KG1 (cell line): ENCODE data around the gene PRICKLE1.

ENCODE experiments used
- DNase-seq: peaks from one replicate; lab custom pipeline; 2025; lab: John Stamatoyannopoulos, UW

PRICKLE1 gene

DNA sequence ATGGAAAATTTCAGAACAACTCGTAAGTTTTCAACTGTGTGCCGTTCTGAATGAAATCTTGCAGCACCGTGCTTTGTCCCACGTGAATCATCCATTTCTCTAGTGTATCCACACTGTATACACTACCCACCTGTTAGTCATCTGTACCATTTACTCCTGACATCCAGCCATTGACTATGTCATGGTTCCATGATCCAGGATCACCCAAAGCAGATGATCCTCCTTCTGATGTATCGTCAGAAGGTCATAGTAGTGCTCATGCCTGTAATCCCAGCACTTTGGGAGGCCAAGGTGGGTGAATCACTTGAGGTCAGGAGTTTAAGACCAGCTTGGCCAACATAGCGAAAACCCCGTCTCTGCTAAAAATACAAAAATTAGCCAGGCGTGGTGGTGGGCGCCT is 140.7 kb downstream of the PRICKLE1 start:
- no peak for DNase-seq

DNA sequence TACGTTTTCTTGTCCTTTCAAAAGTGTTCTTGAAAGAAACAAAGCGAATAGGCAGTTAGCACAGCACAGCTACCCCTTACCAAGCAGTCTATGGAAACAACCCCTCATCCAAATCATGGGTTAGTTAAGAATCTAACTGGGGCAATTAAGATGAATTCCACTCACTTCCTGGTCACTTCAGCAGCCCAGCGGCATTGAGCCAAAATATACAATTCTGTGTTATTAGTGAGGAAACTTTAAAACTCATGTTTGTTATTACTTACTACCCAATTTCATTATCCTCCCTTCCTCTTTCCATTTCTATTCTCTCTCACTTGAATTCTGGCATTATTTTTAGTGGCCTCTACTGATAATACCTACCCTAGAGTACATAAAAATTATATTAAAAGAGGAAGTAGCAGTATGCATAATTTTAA is 142.2 kb downstream of the PRICKLE1 start:
- DNase-seq = no peak

DNA sequence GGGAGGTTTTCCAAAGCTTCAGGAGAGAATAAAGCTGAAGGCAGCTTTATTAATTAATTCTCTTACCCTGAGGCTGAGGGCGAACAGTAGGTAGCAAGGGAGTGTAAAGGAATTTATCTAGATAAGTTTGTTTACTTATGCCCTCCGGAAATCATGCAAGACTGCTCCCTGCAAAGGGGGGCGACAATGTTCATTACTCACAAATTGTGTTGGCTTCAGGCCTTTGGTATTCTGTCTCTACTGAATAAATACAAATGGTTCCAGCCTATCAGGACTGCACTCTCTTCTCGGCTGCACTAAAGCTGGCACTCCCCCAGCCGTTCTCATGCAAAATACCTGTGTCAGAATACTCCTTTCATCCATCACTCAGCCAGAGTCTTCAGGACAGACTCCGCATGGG is 142.8 kb downstream of the PRICKLE1 start:
- DNase-seq = no peak

DNA sequence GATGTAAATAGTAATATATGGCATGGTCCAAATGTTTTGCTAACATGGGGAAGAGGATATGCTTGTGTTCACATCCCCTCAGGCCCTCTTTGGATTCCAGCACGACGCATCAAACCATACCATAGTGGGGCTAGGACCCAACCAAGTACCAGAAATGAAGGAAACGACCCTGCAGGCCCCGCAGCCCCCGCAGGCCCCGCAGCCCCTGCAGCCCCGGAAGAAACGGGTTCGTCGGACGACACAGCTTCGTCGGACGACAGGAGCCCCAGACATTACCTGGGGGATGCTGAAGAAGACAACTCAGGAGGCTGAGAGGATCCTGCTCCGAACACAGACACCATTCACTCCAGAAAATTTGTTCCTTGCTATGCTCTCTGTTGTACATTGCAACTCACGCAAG is 143.7 kb downstream of the PRICKLE1 start:
- no peak for DNase-seq

DNA sequence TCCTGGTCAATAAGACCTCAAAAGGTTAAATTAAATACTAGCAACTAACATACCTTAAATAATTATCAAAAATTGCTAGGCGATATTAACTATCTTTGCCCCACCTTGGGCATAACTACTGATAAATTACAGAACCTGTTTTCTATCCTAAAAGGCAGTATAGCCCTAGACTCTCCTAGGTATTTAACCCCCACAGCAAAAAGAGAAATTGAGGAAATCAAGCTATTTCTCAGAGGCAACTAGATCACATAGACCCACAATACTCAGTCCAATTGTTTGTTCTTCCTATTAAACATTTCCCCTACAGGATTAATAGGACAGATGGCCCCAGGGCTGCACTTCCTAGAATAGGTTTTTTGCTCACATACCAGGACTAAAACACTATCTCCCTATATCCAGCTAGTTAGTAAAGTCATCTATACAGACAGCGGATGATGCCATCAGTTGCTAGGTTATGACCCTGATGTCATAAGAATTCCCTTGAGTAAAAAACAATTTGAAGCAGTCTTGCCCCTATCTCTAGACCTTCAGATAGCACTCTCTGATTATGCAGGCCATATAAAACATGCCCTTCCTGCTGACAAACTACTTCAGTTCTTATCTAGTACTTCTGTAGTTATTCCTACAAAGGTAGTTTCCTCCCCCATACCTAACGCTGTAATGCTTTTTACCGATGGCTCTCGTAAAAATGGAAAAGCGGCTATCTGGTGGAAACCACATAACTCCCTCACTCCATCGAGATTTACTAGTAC is 145.2 kb downstream of the PRICKLE1 start:
- DNase-seq = no peak

DNA sequence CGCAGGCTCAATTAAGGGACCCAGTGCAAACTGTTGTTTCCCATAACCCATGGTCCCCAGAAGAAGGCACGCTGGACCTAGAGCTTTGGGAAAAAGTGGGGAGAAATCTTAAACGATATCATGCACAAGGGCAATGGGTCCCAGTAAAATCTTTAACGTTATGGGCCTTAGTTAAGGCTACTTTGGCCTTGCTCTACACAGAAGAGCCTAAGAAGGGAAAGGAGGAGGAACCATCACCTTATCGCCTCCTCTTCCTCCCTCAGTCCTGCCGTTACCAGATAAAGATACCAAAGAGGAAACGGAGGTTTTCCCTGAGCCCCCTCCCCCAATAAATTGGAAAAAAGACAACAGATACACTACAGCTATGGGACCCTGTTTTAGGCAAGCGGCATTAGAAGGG is 146.7 kb downstream of the PRICKLE1 start:
- DNase-seq = no peak

DNA sequence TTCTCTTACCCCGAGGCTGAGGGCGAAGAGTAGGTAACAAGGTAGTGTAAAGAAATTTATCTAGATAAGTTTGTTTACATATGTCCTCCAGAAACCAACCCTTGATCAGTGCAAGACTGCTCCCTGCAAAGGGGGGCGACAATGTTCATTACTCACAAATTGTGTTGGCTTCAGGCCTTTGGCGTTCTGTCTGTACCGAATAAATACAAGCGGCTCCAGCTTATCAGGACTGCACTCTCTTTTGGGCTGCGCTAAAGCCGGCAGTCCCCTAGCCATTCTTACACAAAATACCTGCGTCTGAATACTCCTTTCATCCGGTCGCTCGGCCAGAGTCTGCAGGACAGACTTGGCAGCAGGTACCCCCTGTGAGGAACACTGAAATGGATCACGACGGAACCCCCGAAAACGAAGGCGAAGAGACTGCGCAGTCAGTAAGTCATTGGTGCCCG is 147.2 kb downstream of the PRICKLE1 start:
- DNase-seq = no peak

DNA sequence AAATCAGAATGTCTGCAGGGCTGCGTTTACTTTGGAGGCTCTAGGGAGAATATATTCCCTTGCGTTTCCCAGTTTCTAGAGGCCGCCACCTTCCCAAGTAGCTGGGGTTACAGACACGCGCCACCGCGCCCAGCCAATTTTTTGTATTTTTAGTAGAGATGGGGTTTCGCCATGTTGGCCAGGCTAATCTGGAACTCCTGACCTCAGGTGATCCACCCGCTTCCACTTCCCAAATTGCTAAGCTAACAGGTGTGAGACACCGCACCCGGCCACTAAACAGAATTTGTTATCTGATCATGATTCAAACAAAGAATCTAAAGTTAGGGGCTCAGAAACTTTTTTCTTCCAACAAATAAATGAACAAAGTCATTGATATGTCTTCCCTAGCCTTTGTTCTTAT is 148.9 kb downstream of the PRICKLE1 start:
- no peak for DNase-seq

DNA sequence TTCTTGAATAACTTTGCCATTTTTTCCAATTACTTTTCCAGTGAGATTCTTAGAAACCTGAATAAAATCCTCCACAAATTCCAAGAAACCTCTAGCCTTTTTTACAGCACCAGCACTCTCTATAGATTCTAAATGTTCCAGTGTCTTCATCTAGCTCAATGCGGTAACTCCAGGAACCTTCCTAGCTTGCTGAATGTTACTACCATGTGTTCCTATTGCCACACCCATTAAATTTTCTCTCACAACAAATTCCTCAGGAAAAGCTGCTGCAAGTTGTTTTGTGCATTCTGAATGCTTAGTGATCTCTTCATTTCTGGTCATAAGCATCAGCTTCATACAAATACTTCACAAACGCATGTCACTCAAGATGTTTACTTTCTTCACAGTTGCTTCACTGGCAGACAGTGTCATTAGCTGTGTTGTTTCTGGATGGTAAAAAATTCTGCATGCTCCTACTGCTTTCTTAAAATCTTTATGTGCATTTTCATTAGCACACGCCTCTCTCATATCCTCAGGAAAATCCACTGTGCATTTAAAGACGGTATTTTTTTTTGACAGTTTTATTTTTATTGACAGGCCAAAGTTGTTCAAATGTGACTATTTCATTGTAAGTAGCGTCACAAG is 156.9 kb downstream of the PRICKLE1 start:
- DNase-seq = no peak

DNA sequence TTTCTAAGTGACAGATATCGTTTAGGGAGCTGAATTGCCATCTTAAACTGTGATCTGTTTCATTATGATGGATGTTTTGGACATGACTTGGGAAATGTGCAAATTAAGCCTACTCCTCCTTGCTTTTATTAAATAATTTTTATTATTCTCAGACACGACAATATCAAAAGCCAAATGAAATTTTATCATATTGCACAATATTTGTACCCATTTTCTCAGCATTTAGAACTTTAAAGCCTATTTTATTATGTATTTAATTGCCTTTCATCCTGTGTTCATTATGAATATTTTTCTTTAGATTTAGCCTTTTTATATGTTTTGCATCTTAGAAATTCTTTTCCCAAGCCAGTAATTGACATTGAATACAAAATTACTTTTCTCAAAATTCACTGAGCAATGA is 160.7 kb downstream of the PRICKLE1 start:
- DNase-seq = no peak

DNA sequence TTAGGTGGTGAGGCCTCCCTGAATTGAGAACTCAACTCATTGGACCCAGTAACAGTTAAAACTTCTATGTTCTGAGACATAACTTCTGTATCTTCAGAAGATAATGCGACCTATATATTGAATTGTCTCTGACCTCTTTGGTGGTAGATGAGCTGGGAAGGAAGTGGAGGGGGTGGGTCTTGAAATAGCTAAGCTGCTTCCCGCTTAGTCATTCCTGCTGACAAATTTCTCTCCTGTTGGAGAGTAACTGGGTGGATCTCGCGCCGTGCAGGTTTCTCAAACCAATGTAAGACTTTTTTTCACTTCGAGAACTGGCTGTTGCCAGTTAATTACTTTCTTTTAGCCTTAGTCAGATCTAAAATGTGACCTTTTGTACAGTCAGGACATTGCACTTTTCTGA is 162.8 kb downstream of the PRICKLE1 start:
- no peak for DNase-seq

DNA sequence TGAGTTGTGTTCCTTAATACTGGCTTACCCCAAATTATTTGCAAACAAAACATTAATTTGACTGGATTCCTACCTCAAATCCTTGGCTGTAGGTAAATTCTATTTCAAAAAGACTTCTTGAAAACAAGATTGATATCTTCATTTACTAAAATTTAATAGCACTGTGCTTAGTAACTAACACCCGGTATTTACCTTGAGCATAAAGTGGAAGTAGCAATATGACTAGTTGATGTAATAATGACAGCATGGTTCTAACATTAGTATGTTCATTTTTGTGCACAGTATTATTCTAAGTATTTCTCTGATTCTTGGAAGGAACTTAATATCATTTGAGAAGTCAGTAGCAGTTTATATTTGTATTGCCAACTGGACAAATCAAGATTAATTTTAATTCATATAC is 166.8 kb downstream of the PRICKLE1 start:
- no peak for DNase-seq

DNA sequence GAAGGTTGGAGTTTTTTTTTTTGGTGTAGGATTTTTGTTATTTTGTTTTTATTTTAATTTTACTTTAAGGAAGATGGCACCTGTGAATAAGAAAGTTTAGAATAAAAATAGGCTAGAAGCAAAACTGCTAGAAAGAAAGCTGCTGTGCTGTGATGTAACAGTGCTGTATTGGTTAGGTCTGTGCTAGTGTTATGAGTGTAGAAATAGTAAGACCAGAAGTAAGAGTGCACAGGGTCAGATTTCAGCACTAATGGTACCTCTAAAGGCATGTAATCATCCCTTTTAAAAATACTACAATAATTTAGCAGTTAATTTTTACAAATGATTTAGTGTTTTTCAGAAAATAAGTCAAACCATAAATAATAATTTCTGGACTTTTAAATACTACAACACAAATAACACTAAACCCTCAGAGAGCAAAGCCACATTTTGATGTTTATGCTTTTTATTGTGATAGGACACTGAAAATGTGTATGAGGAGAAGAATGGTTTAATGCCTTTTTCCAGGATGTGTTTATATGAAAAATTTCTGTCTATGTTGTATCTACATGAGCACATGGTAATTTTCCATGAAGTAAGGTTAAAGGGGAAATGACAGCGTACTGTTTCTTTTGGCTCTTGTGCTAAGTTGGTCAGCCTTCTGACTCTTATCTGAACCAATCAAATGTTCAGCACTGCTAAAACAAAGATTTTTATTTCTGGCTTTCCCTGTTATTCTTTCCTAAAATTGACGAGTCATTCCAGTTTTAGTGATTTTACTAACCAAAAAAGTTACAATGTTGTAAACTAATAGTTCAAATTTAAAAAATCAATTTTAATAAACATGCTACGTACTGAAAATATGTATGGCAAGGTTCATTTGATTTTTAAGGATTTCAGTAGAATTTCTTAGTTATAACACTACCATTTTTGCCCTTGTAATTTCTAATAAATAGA is 167.4 kb downstream of the PRICKLE1 start:
- no peak for DNase-seq

DNA sequence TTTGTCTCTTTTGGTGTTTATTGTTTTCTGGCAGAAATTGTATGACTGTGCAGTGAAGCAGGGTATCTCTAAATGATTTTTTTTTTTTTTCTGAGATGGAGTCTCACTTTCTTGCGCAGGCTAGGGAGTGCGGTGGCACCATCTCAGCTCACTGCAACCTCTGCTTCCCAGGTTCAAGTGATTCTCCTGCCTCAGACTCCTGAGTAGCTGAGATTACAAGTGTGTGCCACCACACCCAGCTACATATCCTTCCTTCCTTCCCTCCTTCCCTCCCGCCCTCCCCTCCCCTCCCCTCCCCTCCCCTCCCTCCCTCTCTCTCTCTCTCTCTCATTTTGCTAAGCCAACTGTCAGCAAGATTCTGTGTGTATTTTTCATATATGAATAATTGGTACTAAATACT is 169.2 kb downstream of the PRICKLE1 start:
- no peak for DNase-seq

DNA sequence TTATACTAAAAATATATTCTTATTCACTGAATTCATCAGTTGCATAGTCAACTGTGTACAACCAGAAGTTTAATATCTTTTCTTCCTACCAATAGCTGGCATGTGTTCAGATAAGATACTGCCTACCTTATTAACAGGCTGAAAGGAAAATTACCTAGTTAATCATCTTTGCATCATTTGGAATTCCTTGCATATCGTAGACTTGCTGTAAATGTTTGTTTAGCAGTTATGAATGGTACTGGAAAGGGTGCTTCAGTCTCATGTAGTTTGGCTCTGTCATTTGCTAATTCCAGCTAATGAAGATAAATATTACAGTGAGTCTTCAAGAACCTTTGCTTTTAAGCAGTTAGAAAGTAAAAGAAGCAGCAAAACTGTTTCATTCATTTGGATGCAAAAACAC is 179.2 kb downstream of the PRICKLE1 start:
- DNase-seq = no peak

DNA sequence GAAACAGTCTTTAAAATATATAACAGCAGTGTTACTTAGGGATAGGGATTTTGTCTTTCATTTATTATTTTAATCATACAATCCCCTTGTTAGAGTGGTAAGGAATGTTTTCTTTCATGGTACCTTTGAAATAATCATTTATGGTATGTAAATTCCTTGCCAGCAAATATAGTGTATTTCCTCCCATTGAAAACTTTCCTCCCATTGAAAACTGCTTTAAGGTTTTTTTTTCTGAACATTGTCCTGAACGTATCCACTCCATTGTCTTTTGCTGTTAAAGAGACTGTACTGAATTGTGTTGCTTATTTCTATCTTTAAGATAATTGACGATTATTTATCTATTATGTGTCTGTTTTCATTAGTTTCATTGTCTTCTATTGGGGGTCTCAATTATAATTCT is 180.1 kb downstream of the PRICKLE1 start:
- no peak for DNase-seq

DNA sequence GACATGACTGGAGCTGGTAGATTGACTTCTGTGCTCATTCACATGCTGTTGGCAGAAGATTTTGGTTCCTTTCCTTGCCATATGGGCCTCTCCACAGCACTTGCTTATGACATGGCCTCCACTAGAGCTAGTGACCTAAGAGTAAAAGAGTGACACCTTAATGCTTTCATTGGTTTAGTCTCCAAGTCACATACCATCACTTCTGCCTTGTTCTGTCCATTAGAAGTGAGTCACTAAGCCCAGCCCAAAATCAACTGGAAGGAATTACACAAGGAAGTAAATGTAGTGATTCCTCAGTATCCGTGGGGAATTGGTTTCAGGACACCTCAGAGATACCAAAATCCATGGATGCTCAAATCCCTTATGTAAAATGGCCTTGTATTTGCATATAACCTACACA is 182.2 kb downstream of the PRICKLE1 start:
- no peak for DNase-seq
